ENCODE measurements around the gene NEUROD1.

NEUROD1 gene

GRCh38 chr2:181643151-181643550 lies 37.2 kb downstream of the NEUROD1 start:
- Histone ChIP-seq H4K20me1 (ENCODE audit: insufficient read depth, low read length) (no peaks in the 10 kb centered on the region), H3K27ac (ENCODE audit: low read length) (no peak overlapping the region), H3K4me2 (ENCODE audit: insufficient read depth, low read length) (no peak overlapping the region), H3K27me3 (ENCODE audit: insufficient read depth, low read length, poor library complexity) (no peaks in the 10 kb centered on the region), H3K79me2 (ENCODE audit: insufficient read depth, low read length) (no peaks in the 10 kb centered on the region), H3K4me1 (ENCODE audit: insufficient read depth, low read length) (no peaks in the 10 kb centered on the region), H3K9me3 (ENCODE audit: insufficient read depth, low read length, severe bottlenecking) (no peaks in the 10 kb centered on the region), H2AFZ (ENCODE audit: low read depth, low read length) (no peak overlapping the region), H3K36me3 (ENCODE audit: insufficient read depth, low read length) (no peaks in the 10 kb centered on the region), H3K9ac (ENCODE audit: low read depth, low read length) (no peak overlapping the region), H3K4me3 (ENCODE audit: low read depth in 1 of 2, low read length in 2 of 2) (no peak overlapping the region)
- TF ChIP-seq, protein P1, sequence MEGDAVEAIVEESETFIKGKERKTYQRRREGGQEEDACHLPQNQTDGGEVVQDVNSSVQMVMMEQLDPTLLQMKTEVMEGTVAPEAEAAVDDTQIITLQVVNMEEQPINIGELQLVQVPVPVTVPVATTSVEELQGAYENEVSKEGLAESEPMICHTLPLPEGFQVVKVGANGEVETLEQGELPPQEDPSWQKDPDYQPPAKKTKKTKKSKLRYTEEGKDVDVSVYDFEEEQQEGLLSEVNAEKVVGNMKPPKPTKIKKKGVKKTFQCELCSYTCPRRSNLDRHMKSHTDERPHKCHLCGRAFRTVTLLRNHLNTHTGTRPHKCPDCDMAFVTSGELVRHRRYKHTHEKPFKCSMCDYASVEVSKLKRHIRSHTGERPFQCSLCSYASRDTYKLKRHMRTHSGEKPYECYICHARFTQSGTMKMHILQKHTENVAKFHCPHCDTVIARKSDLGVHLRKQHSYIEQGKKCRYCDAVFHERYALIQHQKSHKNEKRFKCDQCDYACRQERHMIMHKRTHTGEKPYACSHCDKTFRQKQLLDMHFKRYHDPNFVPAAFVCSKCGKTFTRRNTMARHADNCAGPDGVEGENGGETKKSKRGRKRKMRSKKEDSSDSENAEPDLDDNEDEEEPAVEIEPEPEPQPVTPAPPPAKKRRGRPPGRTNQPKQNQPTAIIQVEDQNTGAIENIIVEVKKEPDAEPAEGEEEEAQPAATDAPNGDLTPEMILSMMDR (IDR thresholded peaks at IDR 0.05; ENCODE audit: borderline replicate concordance, extremely low read depth, low read length, poor library complexity, severe bottlenecking), result no peak
- DNase-seq, result no peak
- no peak for ATAC-seq (ENCODE audit: insufficient read depth, low read depth)

DNA sequence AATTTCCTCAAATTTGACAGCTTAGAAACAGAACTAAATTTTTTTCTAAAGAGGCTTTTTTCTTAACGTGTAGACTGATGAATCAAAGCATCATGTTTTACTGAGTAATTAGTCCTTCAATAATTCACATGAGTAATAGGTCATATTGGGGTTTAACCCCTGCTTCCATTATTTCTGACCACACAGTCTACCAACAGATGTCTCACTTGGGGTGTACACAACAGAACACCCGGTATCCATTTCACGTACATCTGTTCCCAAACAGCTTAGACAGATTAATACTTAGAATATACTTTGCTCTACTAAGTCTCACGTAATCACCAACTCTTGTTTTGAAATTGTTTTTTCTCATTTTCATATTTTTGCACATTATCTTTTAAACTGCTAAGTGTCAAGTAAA lies 38.2 kb downstream of the NEUROD1 start:
- H3K4me2 ChIP-seq (ENCODE audit: insufficient read depth, low read length), result no peak overlapping the region
- no peaks in the 10 kb centered on the region for H3K9me3 ChIP-seq (ENCODE audit: insufficient read depth, low read length, severe bottlenecking)
- TF ChIP-seq, protein P1 (IDR thresholded peaks at IDR 0.05; ENCODE audit: borderline replicate concordance, extremely low read depth, low read length, poor library complexity, severe bottlenecking), result no peak
- no peak for TF ChIP-seq EZH2 (IDR thresholded peaks at IDR 0.05; ENCODE audit: borderline replicate concordance, low read depth, low read length, severe bottlenecking)
- H3K36me3 ChIP-seq (ENCODE audit: insufficient read depth, low read length), result no peaks in the 10 kb centered on the region
- DNase-seq (no peak), ATAC-seq (ENCODE audit: insufficient read depth, low read depth) (no peak)
- no peak overlapping the region for H3K9ac ChIP-seq (ENCODE audit: low read depth, low read length)
- H4K20me1 ChIP-seq (ENCODE audit: insufficient read depth, low read length), result no peaks in the 10 kb centered on the region
- H3K79me2 ChIP-seq (ENCODE audit: insufficient read depth, low read length), result no peaks in the 10 kb centered on the region
- no peak overlapping the region for H2AFZ ChIP-seq (ENCODE audit: low read depth, low read length)
- H3K27me3 ChIP-seq (ENCODE audit: insufficient read depth, low read length, poor library complexity), result no peaks in the 10 kb centered on the region
- no peak overlapping the region for H3K4me3 ChIP-seq (ENCODE audit: low read depth in 1 of 2, low read length in 2 of 2)
- no peaks in the 10 kb centered on the region for H3K4me1 ChIP-seq (ENCODE audit: insufficient read depth, low read length)
- no peak overlapping the region for H3K27ac ChIP-seq (ENCODE audit: low read length)

DNA sequence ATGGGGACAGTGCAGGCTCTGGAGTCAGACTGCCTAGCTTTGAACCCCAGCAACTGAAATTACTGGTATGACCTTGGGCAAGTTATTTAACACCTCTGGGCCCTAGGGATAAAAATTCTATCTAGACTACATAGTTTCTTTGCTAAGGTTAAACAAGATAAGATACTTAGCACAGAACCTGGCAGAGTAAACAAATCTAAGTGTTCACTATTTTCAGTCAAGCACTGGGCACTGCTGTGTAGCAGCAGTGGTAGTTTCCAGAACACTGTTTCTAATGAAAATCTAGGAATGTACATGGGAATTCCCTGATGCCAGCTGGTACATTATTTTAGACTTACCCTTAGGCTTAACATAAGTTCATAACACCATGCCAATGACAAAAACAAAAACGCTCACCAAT lies 40.6 kb downstream of the NEUROD1 start:
- H3K79me2 ChIP-seq (ENCODE audit: insufficient read depth, low read length), result no peaks in the 10 kb centered on the region
- H3K9ac ChIP-seq (ENCODE audit: low read depth, low read length), result no peak overlapping the region
- H3K36me3 ChIP-seq (ENCODE audit: insufficient read depth, low read length), result no peaks in the 10 kb centered on the region
- no peaks in the 10 kb centered on the region for H3K27me3 ChIP-seq (ENCODE audit: insufficient read depth, low read length, poor library complexity)
- H3K4me1 ChIP-seq (ENCODE audit: insufficient read depth, low read length), result no peaks in the 10 kb centered on the region
- ATAC-seq (ENCODE audit: insufficient read depth, low read depth), result no peak
- no peak overlapping the region for H3K4me2 ChIP-seq (ENCODE audit: insufficient read depth, low read length)
- no peaks in the 10 kb centered on the region for H4K20me1 ChIP-seq (ENCODE audit: insufficient read depth, low read length)
- no peak overlapping the region for H3K27ac ChIP-seq (ENCODE audit: low read length)
- H3K9me3 ChIP-seq (ENCODE audit: insufficient read depth, low read length, severe bottlenecking), result no peaks in the 10 kb centered on the region
- TF ChIP-seq, protein P1 (IDR thresholded peaks at IDR 0.05; ENCODE audit: borderline replicate concordance, extremely low read depth, low read length, poor library complexity, severe bottlenecking), result no peak
- no peak for TF ChIP-seq EZH2 (IDR thresholded peaks at IDR 0.05; ENCODE audit: borderline replicate concordance, low read depth, low read length, severe bottlenecking)
- H2AFZ ChIP-seq (ENCODE audit: low read depth, low read length), result no peak overlapping the region
- no peak overlapping the region for H3K4me3 ChIP-seq (ENCODE audit: low read depth in 1 of 2, low read length in 2 of 2)
- no peak for DNase-seq

All from DND-41 (cell line).